Neural cell (in vitro differentiated cells): Measurements from ENCODE around the gene CLDND1. TPM values are rescaled to one million over a fixed set of nuclear protein-coding genes. Genes with fewer than 3 reads are reported as not detected.

ENCODE experiments used
- H2AFZ ChIP-seq: fragments of 200-600, 300-800 bp; sonication (generic), shearing (Covaris generic); 2 replicates; pipeline ENCODE4 v1.6.0; 2014; ENCODE audit warnings: low read depth, mild to moderate bottlenecking, antibody characterized with exemption, low read length, moderate library complexity
- H3F3A ChIP-seq: fragments of 200-600 bp; shearing (Covaris generic); 2 replicates; pipeline ENCODE4 v1.6.1; 2016; ENCODE audit warnings: mild to moderate bottlenecking, moderate library complexity, mixed read lengths, antibody characterized with exemption, low read length; ENCODE audit not compliant: insufficient read depth, poor library complexity, severe bottlenecking
- H3K27ac ChIP-seq: fragments of 200-600, 300-800 bp; sonication (generic), shearing (Covaris generic); 2 replicates; pipeline ENCODE4 v1.5.1; 2014; ENCODE audit warnings: mild to moderate bottlenecking, low read length, moderate library complexity
- H3K27me3 ChIP-seq: fragments of 300-800, 200-600 bp; sonication (generic), shearing (Covaris generic); 2 replicates; pipeline ENCODE4 v1.6.0; 2014; ENCODE audit warnings: mild to moderate bottlenecking, low read depth, low read length, moderate library complexity; ENCODE audit not compliant: insufficient read depth
- H3K36me3 ChIP-seq: fragments of 300-800, 200-600 bp; sonication (generic), shearing (Covaris generic); 2 replicates; pipeline ENCODE4 v1.5.1; 2014; ENCODE audit warnings: mild to moderate bottlenecking, antibody characterized with exemption, low read length, moderate library complexity; ENCODE audit not compliant: insufficient read depth
- H3K4me2 ChIP-seq: fragments of 300-800, 200-600 bp; sonication (generic), shearing (Covaris generic); 2 replicates; pipeline ENCODE4 v1.6.0; 2014; ENCODE audit warnings: mild to moderate bottlenecking, low read length
- H3K4me3 ChIP-seq: fragments of 300-800, 200-600 bp; sonication (generic), shearing (Covaris generic); 2 replicates; pipeline ENCODE4 v1.5.1; 2014; ENCODE audit warnings: mild to moderate bottlenecking, low read length, moderate library complexity
- H3K79me2 ChIP-seq: fragments of 200-600 bp; shearing (Covaris generic); replicated peaks from 2 replicates; pipeline ENCODE4 v1.6.0; 2014; ENCODE audit warnings: mild to moderate bottlenecking, low read length, moderate library complexity; ENCODE audit not compliant: insufficient read depth
- H3K9ac ChIP-seq: fragments of 300-800, 200-600 bp; sonication (generic), shearing (Covaris generic); 2 replicates; pipeline ENCODE4 v1.6.1; 2016; ENCODE audit warnings: mild to moderate bottlenecking, low read length, mixed read lengths
- H3K9me2 ChIP-seq: fragments of 200-600 bp; shearing (Covaris generic); 2 replicates; pipeline ENCODE4 v1.6.1; 2016; ENCODE audit warnings: mild to moderate bottlenecking, low read length, mixed read lengths; ENCODE audit not compliant: insufficient read depth
- H3K9me3 ChIP-seq: fragments of 200-600, 300-800 bp; sonication (generic), shearing (Covaris generic); 2 replicates; pipeline ENCODE4 v1.6.1; 2016; ENCODE audit warnings: mild to moderate bottlenecking, mixed run types, low read length, moderate library complexity, mixed read lengths
- H4K20me1 ChIP-seq: fragments of 200-600 bp; shearing (Covaris generic); 2 replicates; pipeline ENCODE4 v1.6.1; 2016; ENCODE audit warnings: mild to moderate bottlenecking, mixed run types; ENCODE audit not compliant: insufficient read depth
- EP300 ChIP-seq: fragments of 450-650 bp; conservative IDR thresholded peaks from 2 replicates; pipeline ENCODE4 v1.6.1; 2014; ENCODE audit warnings: antibody characterized with exemption, mild to moderate bottlenecking, moderate library complexity; ENCODE audit not compliant: poor library complexity, severe bottlenecking
- EZH2 ChIP-seq: fragments of 200-600, 300-800 bp; shearing (Covaris generic), sonication (generic); IDR thresholded peaks from 2 replicates; pipeline ENCODE4 v1.6.1; 2014; ENCODE audit warnings: antibody characterized with exemption, low read length, borderline replicate concordance, mild to moderate bottlenecking; ENCODE audit not compliant: insufficient read depth, poor library complexity, severe bottlenecking
- MXI1 ChIP-seq: fragments of 450-650 bp; conservative IDR thresholded peaks from 2 replicates; pipeline ENCODE4 v1.6.1; 2014; ENCODE audit warnings: antibody characterized with exemption, mild to moderate bottlenecking; ENCODE audit not compliant: poor library complexity, severe bottlenecking
- POLR2AphosphoS5 ChIP-seq: IDR thresholded peaks from 2 replicates; pipeline ENCODE4 v1.6.1; 2012
- RAD21 ChIP-seq: fragments of 450-650 bp; conservative IDR thresholded peaks from 2 replicates; pipeline ENCODE4 v1.6.1; 2014; ENCODE audit warnings: antibody characterized with exemption, mild to moderate bottlenecking, moderate library complexity
- SMC3 ChIP-seq: fragments of 450-650 bp; conservative IDR thresholded peaks from 2 replicates; pipeline ENCODE4 v1.6.1; 2014; ENCODE audit warnings: antibody characterized with exemption, mild to moderate bottlenecking, moderate library complexity; ENCODE audit not compliant: poor library complexity
- TAF1 ChIP-seq: IDR thresholded peaks from 2 replicates; pipeline ENCODE4 v1.6.1; 2012; ENCODE audit warnings: low read depth
- polyA plus RNA-seq: library from polyadenylated mRNA; depleted of rRNA; stranded (reverse); fragments of >200 nt; gene quantifications from 2 replicates; pipeline ENCODE4 v1.2.3, GENCODE V29; 2014
- TF ChIP-seq, protein P1 (sequence below): fragments of 450-650 bp; IDR thresholded peaks from 2 replicates; pipeline ENCODE4 v1.5.1; 2014; ENCODE audit warnings: antibody characterized with exemption, mild to moderate bottlenecking, moderate library complexity; ENCODE audit not compliant: poor library complexity, severe bottlenecking
- TF ChIP-seq, protein P2 (sequence below): IDR thresholded peaks from 2 replicates; pipeline ENCODE4 v1.6.1; 2012; ENCODE audit warnings: borderline replicate concordance

The CLDND1 gene
- polyA plus RNA-seq, 1 donor from 2014 or later: 162 TPM

DNA sequence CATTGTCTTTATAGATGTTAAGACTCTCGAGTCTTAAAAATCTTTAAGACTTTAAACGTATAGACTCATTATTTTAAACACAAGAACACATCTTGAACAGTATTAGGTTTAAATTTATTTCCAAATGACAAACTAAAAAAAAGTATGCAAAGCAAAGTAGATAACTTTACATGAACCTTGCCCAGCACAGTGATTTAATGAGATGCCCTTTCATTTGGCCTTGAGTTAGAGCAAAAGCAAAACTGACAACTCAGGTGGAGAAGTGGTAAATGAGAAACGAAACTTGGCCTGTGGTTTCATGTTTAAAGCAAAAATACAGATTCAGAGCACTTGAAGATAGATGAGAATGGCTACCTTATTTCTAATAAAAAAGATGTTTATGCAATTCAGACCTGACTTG, 17.6 kb upstream of the CLDND1 start:
- Histone ChIP-seq H3K9ac (no peak overlapping the region), H2AFZ (no peak overlapping the region), H3F3A (no peaks in the 10 kb centered on the region), H3K27me3 (no peaks in the 10 kb centered on the region), H3K27ac (no peak overlapping the region), H3K9me2 (no peaks in the 10 kb centered on the region), H3K4me3 (no peak overlapping the region), H3K36me3 (no peaks in the 10 kb centered on the region), H4K20me1 (no peaks in the 10 kb centered on the region), H3K79me2 (no peaks in the 10 kb centered on the region), H3K9me3 (no peaks in the 10 kb centered on the region), H3K4me2 (no peak overlapping the region)
- TF ChIP-seq, protein P1, sequence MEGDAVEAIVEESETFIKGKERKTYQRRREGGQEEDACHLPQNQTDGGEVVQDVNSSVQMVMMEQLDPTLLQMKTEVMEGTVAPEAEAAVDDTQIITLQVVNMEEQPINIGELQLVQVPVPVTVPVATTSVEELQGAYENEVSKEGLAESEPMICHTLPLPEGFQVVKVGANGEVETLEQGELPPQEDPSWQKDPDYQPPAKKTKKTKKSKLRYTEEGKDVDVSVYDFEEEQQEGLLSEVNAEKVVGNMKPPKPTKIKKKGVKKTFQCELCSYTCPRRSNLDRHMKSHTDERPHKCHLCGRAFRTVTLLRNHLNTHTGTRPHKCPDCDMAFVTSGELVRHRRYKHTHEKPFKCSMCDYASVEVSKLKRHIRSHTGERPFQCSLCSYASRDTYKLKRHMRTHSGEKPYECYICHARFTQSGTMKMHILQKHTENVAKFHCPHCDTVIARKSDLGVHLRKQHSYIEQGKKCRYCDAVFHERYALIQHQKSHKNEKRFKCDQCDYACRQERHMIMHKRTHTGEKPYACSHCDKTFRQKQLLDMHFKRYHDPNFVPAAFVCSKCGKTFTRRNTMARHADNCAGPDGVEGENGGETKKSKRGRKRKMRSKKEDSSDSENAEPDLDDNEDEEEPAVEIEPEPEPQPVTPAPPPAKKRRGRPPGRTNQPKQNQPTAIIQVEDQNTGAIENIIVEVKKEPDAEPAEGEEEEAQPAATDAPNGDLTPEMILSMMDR: no peak
- TF ChIP-seq, protein P2, sequence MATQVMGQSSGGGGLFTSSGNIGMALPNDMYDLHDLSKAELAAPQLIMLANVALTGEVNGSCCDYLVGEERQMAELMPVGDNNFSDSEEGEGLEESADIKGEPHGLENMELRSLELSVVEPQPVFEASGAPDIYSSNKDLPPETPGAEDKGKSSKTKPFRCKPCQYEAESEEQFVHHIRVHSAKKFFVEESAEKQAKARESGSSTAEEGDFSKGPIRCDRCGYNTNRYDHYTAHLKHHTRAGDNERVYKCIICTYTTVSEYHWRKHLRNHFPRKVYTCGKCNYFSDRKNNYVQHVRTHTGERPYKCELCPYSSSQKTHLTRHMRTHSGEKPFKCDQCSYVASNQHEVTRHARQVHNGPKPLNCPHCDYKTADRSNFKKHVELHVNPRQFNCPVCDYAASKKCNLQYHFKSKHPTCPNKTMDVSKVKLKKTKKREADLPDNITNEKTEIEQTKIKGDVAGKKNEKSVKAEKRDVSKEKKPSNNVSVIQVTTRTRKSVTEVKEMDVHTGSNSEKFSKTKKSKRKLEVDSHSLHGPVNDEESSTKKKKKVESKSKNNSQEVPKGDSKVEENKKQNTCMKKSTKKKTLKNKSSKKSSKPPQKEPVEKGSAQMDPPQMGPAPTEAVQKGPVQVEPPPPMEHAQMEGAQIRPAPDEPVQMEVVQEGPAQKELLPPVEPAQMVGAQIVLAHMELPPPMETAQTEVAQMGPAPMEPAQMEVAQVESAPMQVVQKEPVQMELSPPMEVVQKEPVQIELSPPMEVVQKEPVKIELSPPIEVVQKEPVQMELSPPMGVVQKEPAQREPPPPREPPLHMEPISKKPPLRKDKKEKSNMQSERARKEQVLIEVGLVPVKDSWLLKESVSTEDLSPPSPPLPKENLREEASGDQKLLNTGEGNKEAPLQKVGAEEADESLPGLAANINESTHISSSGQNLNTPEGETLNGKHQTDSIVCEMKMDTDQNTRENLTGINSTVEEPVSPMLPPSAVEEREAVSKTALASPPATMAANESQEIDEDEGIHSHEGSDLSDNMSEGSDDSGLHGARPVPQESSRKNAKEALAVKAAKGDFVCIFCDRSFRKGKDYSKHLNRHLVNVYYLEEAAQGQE: no peak
- no peak for TF ChIP-seq EP300

DNA sequence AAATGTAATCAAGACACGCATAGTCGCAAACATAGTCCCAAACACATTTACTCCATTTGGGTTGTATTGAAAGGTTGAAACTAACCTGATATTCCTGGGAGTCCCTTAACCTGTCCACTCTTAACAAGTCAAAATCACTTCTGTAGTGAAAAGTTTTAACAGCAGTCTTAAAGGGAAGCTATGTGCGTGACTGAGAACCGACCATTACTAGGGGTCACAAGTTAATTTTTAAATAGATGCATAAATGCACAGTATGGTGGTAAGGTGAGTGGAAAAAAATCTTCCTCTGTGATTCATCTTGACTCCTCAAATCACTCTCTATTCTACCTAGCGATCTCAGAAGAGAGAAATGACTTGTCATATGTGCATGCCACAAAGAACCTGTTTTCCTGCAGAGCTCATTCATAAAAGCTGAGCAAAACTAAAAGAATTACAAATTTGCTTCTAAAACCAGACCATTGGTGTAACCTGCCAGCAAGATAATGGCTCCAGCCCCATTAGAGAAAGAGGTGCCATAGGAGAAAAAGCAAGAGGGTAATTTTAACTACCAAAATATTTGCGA, 13.8 kb upstream of the CLDND1 start:
- Histone ChIP-seq H3K9ac (no peak overlapping the region), H3K4me2 (no peak overlapping the region), H3F3A (no peaks in the 10 kb centered on the region), H4K20me1 (no peaks in the 10 kb centered on the region), H3K9me3 (no peaks in the 10 kb centered on the region), H3K79me2 (no peaks in the 10 kb centered on the region), H3K27ac (no peak overlapping the region), H3K9me2 (no peaks in the 10 kb centered on the region), H2AFZ (no peak overlapping the region), H3K4me3 (no peak overlapping the region), H3K27me3 (no peaks in the 10 kb centered on the region), H3K36me3 (no peaks in the 10 kb centered on the region)
- TF ChIP-seq POLR2AphosphoS5: no peak
- TF ChIP-seq, protein P1: no peak
- TF ChIP-seq, protein P2: no peak
- TF ChIP-seq EP300: no peak
- TF ChIP-seq TAF1: no peak
- TF ChIP-seq EZH2: no peak
- TF ChIP-seq RAD21: no peak
- no peak for TF ChIP-seq MXI1
- no peak for TF ChIP-seq SMC3
